ENCODE measurements around the gene DYNLT4. TPM values are rescaled to one million over a fixed set of nuclear protein-coding genes. Genes with fewer than 3 reads are reported as not detected.
A peak's percentile ranks its signal among the peaks of the same experiment; 100 is the strongest.
"Not testable (repeated sequence)": the region's sequence is repeated elsewhere in the genome, so short reads cannot be mapped to it uniquely, and the experiment has no call there.

The DYNLT4 gene
- total RNA-seq, 1 experiment from 2014 or later: not detected

GRCh38 chr1:44842862-44843655 lies 35.9 kb upstream of the DYNLT4 start, which contains the start of gene PTCH2:
PTCH2 (minus strand) TSS chr1:44843253; CDS start chr1:44842932, 321 bp downstream.
- no TSS peak for BruUV-seq (replicated peaks)
- ChIA-PET POLR2A (interaction anchor here (0.5 to 0.7 kb wide), 4 partner anchors 68 to 718 kb away, joined by 3 read pairs; partner anchors contain the start of gene RPS8), CTCF (interaction anchor here (1.4 kb wide), 1 partner anchor 169 kb away, joined by 7 read pairs; the partner anchor contains the start of genes HECTD3 and UROD)
- peak within 1 kb of the TSS; percentile 71 for H3K4me3 Mint-ChIP-seq (ENCODE audit: unreplicated experiment)
- H3K36me3 Mint-ChIP-seq (ENCODE audit: insufficient read depth, unreplicated experiment): peaks cover 5% of the 10 kb centered on the region
- Histone ChIP-seq H3K4me3 (ENCODE audit: low read depth, low read length) (peak within 1 kb of the TSS; percentile 48), H3K4me1 (no peaks in the 10 kb centered on the region), H3K27me3 (replicated peaks; ENCODE audit: control insufficient read depth, insufficient read depth, low read length) (no peaks in the 10 kb centered on the region), H3K9me3 (no peaks in the 10 kb centered on the region), H3K36me3 (ENCODE audit: control insufficient read depth, insufficient read depth, low read length) (no peaks in the 10 kb centered on the region)
- no peak within 1 kb of the TSS for H3K27ac Mint-ChIP-seq (ENCODE audit: unreplicated experiment)
- H3K27me3 Mint-ChIP-seq (ENCODE audit: insufficient read depth, unreplicated experiment): no peaks in the 10 kb centered on the region
- H3K4me1 Mint-ChIP-seq (ENCODE audit: low read depth, unreplicated experiment): no peaks in the 10 kb centered on the region
- intact Hi-C loops (cut with micrococcal nuclease; ENCODE audit: unreplicated experiment): loop anchor here (2.0 kb wide), 1 partner anchor 168 kb away; the partner anchor contains the start of gene HECTD3
- TF ChIP-seq, protein P1, sequence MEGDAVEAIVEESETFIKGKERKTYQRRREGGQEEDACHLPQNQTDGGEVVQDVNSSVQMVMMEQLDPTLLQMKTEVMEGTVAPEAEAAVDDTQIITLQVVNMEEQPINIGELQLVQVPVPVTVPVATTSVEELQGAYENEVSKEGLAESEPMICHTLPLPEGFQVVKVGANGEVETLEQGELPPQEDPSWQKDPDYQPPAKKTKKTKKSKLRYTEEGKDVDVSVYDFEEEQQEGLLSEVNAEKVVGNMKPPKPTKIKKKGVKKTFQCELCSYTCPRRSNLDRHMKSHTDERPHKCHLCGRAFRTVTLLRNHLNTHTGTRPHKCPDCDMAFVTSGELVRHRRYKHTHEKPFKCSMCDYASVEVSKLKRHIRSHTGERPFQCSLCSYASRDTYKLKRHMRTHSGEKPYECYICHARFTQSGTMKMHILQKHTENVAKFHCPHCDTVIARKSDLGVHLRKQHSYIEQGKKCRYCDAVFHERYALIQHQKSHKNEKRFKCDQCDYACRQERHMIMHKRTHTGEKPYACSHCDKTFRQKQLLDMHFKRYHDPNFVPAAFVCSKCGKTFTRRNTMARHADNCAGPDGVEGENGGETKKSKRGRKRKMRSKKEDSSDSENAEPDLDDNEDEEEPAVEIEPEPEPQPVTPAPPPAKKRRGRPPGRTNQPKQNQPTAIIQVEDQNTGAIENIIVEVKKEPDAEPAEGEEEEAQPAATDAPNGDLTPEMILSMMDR (IDR thresholded peaks at IDR 0.05; ENCODE audit: insufficient read depth in 1 of 2, low read depth in 1 of 2, low read length in 1 of 2, severe bottlenecking in 1 of 2, unreplicated experiment in 1 of 2): no peak
- no peaks in the 10 kb centered on the region for H3K9me3 Mint-ChIP-seq (ENCODE audit: unreplicated experiment)
- peak; percentile 62 to 66 for DNase-seq

GRCh38 chr1:44842486-44842861 lies 35.3 kb upstream of the DYNLT4 start:
- CTCF ChIA-PET: interaction anchor here (1.4 kb wide), 1 partner anchor 169 kb away, joined by 7 read pairs; the partner anchor contains the start of genes HECTD3 and UROD
- Mint-ChIP-seq H3K4me1 (ENCODE audit: low read depth, unreplicated experiment) (no peaks in the 10 kb centered on the region), H3K36me3 (ENCODE audit: insufficient read depth, unreplicated experiment) (peaks cover 5% of the 10 kb centered on the region), H3K4me3 (ENCODE audit: unreplicated experiment) (peak overlapping the region; percentile 71), H3K27me3 (ENCODE audit: insufficient read depth, unreplicated experiment) (no peaks in the 10 kb centered on the region), H3K27ac (ENCODE audit: unreplicated experiment) (no peak overlapping the region), H3K9me3 (ENCODE audit: unreplicated experiment) (no peaks in the 10 kb centered on the region)
- intact Hi-C loops (cut with micrococcal nuclease; ENCODE audit: unreplicated experiment): loop anchor here (2.0 kb wide), 1 partner anchor 168 kb away; the partner anchor contains the start of gene HECTD3
- no TSS peak for BruUV-seq (replicated peaks)
- Histone ChIP-seq H3K9me3 (no peaks in the 10 kb centered on the region), H3K36me3 (ENCODE audit: control insufficient read depth, insufficient read depth, low read length) (no peaks in the 10 kb centered on the region), H3K4me3 (ENCODE audit: low read depth, low read length) (peak overlapping the region; percentile 48), H3K27me3 (replicated peaks; ENCODE audit: control insufficient read depth, insufficient read depth, low read length) (no peaks in the 10 kb centered on the region), H3K4me1 (no peaks in the 10 kb centered on the region)
- POLR2A ChIA-PET: no interaction called here
- TF ChIP-seq, protein P1 (IDR thresholded peaks at IDR 0.05; ENCODE audit: insufficient read depth in 1 of 2, low read depth in 1 of 2, low read length in 1 of 2, severe bottlenecking in 1 of 2, unreplicated experiment in 1 of 2): no peak
- DNase-seq: no peak

DNA sequence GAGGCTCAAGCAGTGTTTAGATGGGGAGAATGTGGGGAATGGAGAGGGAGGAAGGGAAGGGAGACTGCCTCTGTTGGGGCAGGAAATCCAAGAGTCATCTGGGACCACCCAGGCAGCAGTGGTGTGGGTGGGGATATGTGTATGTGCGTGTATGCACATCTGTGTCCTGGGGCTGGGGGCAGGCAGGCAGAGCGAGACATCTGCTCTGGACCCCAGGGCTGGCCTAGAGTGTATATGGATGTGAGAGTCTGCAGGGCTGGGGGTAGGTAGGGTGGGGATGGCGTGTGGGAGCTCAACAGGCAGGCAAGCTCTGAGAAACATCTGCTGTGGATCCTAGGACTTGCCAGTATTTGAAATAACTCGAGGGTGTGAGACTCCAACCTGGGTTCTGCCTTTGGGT lies 32.4 kb upstream of the DYNLT4 start:
- no TSS peak for BruUV-seq (replicated peaks)
- DNase-seq: no peak
- Mint-ChIP-seq H3K9me3 (ENCODE audit: unreplicated experiment) (no peaks in the 10 kb centered on the region), H3K36me3 (ENCODE audit: insufficient read depth, unreplicated experiment) (peaks cover 5% of the 10 kb centered on the region), H3K27me3 (ENCODE audit: insufficient read depth, unreplicated experiment) (no peaks in the 10 kb centered on the region), H3K4me3 (ENCODE audit: unreplicated experiment) (no peak overlapping the region), H3K4me1 (ENCODE audit: low read depth, unreplicated experiment) (no peaks in the 10 kb centered on the region), H3K27ac (ENCODE audit: unreplicated experiment) (no peak overlapping the region)
- H3K36me3 ChIP-seq (ENCODE audit: control insufficient read depth, insufficient read depth, low read length): no peaks in the 10 kb centered on the region
- H3K27me3 ChIP-seq (replicated peaks; ENCODE audit: control insufficient read depth, insufficient read depth, low read length): no peaks in the 10 kb centered on the region
- no peaks in the 10 kb centered on the region for H3K4me1 ChIP-seq
- no peak overlapping the region for H3K4me3 ChIP-seq (ENCODE audit: low read depth, low read length)
- H3K9me3 ChIP-seq: no peaks in the 10 kb centered on the region
- POLR2A ChIA-PET: no interaction called here
- TF ChIP-seq, protein P1 (IDR thresholded peaks at IDR 0.05; ENCODE audit: insufficient read depth in 1 of 2, low read depth in 1 of 2, low read length in 1 of 2, severe bottlenecking in 1 of 2, unreplicated experiment in 1 of 2): no peak
- CTCF ChIA-PET: no interaction called here
- intact Hi-C loops (cut with micrococcal nuclease; ENCODE audit: unreplicated experiment): loop anchor here (5.0 to 10.0 kb wide), 2 partner anchors 148 to 465 kb away; partner anchors contain the start of gene EIF2B3

- intact Hi-C loops (cut with micrococcal nuclease; ENCODE audit: unreplicated experiment): loop anchor here (5.0 to 10.0 kb wide), 2 partner anchors 149 to 467 kb away; partner anchors contain the start of gene EIF2B3
- H3K9me3 ChIP-seq; BruUV-seq (replicated peaks); H3K4me3 Mint-ChIP-seq (ENCODE audit: unreplicated experiment); H3K4me1 Mint-ChIP-seq (ENCODE audit: low read depth, unreplicated experiment); POLR2A ChIA-PET; H3K9me3 Mint-ChIP-seq (ENCODE audit: unreplicated experiment); H3K36me3 ChIP-seq (ENCODE audit: control insufficient read depth, insufficient read depth, low read length); DNase-seq; CTCF ChIA-PET; H3K27ac Mint-ChIP-seq (ENCODE audit: unreplicated experiment); H3K4me3 ChIP-seq (ENCODE audit: low read depth, low read length); H3K27me3 Mint-ChIP-seq (ENCODE audit: insufficient read depth, unreplicated experiment); H3K36me3 Mint-ChIP-seq (ENCODE audit: insufficient read depth, unreplicated experiment); H3K4me1 ChIP-seq; H3K27me3 ChIP-seq (replicated peaks; ENCODE audit: control insufficient read depth, insufficient read depth, low read length): not testable (repeated sequence)
Measured at GRCh38 chr1:44838294-44838693, 31.1 kb upstream of the DYNLT4 start.

All from Caco-2 (cell line).